HTR-8/SVneo (cell line): ENCODE measurements around the gene ZNF480.
"Not testable (repeated sequence)": the region's sequence is repeated elsewhere in the genome, so short reads cannot be mapped to it uniquely, and the experiment has no call there.

Experiments used
- DNase-seq: peaks from one replicate; pipeline ENCODE4 v3.0.0; 2011; ENCODE audit warnings: low spot score, mixed read lengths; ENCODE audit not compliant: insufficient read length
- FAIRE-seq: peaks from 2 replicates; lab custom pipeline; 2011; peaks lifted over from hg19 to GRCh38; lab: Jason Lieb, UNC

ZNF480 gene

GRCh38 chr19:52296773-52297600, at the start of gene ZNF480:
ZNF480 (plus strand) TSS chr19:52297169; CDS start chr19:52300413, 3,244 bp downstream.
- DNase-seq = peak; percentile 69
- FAIRE-seq = no peak

DNA sequence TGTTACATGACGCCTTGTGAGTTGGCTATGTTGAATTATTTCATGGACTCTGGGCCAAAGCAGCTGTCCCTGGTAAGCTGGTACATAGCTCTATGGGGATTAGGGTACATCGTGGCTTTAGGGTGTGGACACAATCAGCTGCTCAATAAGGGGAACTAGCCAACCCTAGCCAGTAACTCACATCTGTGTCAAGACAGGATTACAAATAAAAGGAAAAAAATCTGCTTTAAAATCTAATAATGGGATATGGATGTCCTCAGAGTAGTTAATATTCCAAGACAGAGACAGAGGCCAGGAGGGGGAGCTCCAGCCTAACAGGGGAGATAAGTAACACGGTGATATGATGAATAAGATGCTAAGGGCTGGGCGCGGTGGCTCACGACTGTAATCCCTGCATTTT, 48.7 kb upstream of the ZNF480 start:
- no peak for FAIRE-seq
- peak; percentile 23 for DNase-seq

- DNase-seq (no peak), FAIRE-seq (no peak)
Measured at GRCh38 chr19:52258426-52258825, 38.5 kb upstream of the ZNF480 start.

GRCh38 chr19:52265556-52265955, 31.4 kb upstream of the ZNF480 start:
- DNase-seq, FAIRE-seq: not testable (repeated sequence)

- peak; percentile 92 for DNase-seq
- peak; percentile 95 for FAIRE-seq
Measured at GRCh38 chr19:52269338-52270261, 27.4 kb upstream of the ZNF480 start, which contains the start of gene ZNF766. ZNF766 (plus strand) TSS chr19:52269587; CDS start chr19:52269614, 27 bp downstream.

GRCh38 chr19:52270266-52270885, 26.6 kb upstream of the ZNF480 start:
- FAIRE-seq = no peak
- peak; percentile 8 for DNase-seq

GRCh38 chr19:52273301-52273700, 23.7 kb upstream of the ZNF480 start:
- DNase-seq (no peak), FAIRE-seq (no peak)

DNA sequence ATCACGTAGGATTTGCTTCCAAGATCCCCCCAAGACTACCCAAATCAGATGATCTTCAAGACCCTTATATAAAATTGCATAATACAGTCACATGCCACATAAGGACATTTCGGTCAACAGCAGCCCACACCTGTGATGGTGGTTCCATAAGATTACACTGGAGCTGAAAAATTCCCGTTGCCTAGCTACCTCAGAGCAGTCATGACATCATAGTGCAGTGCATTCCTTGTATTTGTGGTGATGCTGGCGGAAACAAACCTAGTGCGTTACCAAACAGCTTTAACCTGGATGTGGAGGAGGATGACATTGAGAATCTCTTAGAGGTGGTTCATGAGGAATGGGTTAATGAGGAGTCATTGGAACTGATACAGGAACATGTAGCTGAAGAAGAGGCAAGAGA, 22.8 kb upstream of the ZNF480 start:
- DNase-seq (no peak), FAIRE-seq (no peak)

DNA sequence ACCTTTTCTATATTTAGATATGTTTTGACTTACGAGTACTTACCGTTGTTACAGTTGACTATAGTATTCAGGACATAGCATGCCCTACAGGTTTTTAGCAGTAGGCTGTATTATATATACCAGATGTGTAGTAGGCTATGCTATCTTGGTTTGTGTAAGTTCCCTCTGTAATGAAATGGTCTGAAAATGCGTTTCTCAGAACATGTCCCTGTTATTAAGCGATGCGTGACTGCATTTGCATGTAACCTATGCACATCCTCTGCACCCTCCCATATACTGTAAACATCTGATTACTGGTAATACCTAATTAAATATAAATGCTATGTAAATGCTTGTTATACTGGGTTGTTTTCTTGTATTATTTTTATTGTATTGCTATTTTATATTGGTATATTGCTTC, 21.0 kb upstream of the ZNF480 start:
- DNase-seq = no peak
- no peak for FAIRE-seq

GRCh38 chr19:52277471-52277870, 19.5 kb upstream of the ZNF480 start:
- DNase-seq (no peak), FAIRE-seq (no peak)

- FAIRE-seq = no peak
- DNase-seq = no peak
Measured at GRCh38 chr19:52286256-52286655, 10.7 kb upstream of the ZNF480 start.

- DNase-seq (no peak), FAIRE-seq (no peak)
Measured at GRCh38 chr19:52291781-52292180, 5.2 kb upstream of the ZNF480 start.

DNA sequence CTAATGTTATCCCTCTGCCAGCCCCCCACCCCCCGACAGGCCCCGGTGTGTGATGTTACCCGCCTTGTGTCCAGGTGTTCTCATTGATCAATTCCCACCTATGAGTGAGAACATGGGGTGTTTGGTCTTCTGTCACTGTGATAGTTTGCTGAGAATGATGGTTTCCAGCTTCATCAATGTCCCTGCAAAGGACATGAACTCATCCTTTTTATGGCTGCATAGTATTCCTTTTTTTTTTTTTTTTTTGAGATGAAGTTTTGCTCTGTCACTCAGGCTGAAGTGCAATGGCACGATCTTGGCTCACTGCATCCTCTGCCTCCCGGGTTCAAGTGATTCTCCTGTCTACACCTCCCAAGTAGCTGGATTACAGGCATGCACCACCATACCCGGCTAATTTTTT, 4.0 kb upstream of the ZNF480 start:
- FAIRE-seq, DNase-seq: not testable (repeated sequence)

DNA sequence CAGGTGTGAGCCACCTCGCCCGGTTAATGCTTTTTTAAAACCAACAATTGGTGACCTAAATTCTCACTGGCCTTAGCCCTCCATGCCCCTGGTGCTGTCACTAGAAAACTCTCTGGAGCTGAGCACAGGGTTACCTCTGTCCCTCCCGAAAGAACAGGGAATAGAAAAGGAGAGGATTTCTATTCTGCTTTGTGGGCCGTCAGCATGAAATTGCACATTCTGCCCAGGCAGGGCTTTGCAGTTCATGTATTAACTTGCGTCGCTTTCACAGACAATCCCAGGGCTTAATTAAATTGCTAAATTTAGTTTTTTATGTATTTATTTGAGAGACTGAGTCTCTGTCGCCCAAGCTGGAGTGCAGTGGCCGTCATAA, 583 bp upstream of the ZNF480 start:
- FAIRE-seq (no peak), DNase-seq (no peak)

GRCh38 chr19:52297601-52298364, 814 bp downstream of the ZNF480 start:
- FAIRE-seq (no peak), DNase-seq (no peak)

DNA sequence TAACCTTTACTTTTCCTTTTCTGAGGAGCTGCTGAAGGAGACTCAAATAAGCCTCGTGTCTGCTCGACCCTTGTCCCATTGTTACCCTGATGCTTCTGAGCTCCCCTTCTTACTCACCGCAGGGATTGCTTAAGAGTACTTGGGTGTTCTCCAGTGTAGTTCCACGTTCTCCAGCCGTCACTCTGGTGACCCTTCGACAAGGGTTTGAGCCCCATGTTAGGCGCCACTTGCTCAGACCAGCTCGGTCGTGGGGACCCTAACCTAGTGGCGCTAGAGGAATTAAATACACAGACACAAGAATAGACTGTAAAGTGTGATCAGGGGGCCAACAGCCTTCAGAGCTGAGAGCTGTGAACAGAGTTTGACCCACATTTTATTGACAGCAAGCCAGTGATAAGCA, 10.3 kb downstream of the ZNF480 start:
- FAIRE-seq (no peak), DNase-seq (no peak)

GRCh38 chr19:52322429-52322828, 25.5 kb downstream of the ZNF480 start:
- DNase-seq (no peak), FAIRE-seq (no peak)

DNA sequence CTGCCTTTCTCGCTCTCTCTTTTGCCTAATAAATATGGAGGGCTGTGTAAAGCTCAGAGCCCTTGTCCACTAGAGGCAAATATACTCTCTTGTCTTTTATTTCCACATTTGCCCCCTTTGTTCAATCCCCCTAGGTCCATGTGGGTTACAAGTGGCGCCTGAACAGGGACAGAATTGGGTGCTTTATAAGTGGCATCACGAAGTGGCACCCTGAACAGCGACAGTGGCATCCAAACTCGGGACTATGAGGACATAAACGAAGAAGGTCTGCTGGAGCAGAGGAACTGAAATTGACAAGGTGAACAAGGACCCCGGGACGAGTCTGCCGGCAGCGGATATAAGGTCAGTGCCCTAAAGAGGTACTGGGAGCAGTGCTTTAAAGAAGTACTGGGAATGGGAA, 34.8 kb downstream of the ZNF480 start:
- DNase-seq (no peak), FAIRE-seq (no peak)

- no peak for DNase-seq
- no peak for FAIRE-seq
Measured at GRCh38 chr19:52335768-52336116, 38.8 kb downstream of the ZNF480 start.
